T-helper 2 cell treated with Interferon-gamma antibody and Interleukin-4, amounts not matched to agents 100 ng/mL and 5 ng/mL, for 36 hours (primary cell): Measurements from ENCODE around the gene NAA15. TPM values are rescaled to one million over a fixed set of nuclear protein-coding genes. Genes with fewer than 3 reads are reported as not detected.
"Not testable (repeated sequence)": the region's sequence is repeated elsewhere in the genome, so short reads cannot be mapped to it uniquely, and the experiment has no call there.

Experiments used
- intact Hi-C: fragments of 100-400 bp; cut with micrococcal nuclease; formaldehyde crosslinking; loops from one replicate; pipeline ENCODE4 v1.15.1; 2023
- total RNA-seq: library from RNA; stranded (reverse); gene quantifications from 2 replicates; pipeline ENCODE4 v1.2.3, GENCODE V29; 2022

The NAA15 gene
- total RNA-seq, 1 donor from 2014 or later = 71.4 TPM

DNA sequence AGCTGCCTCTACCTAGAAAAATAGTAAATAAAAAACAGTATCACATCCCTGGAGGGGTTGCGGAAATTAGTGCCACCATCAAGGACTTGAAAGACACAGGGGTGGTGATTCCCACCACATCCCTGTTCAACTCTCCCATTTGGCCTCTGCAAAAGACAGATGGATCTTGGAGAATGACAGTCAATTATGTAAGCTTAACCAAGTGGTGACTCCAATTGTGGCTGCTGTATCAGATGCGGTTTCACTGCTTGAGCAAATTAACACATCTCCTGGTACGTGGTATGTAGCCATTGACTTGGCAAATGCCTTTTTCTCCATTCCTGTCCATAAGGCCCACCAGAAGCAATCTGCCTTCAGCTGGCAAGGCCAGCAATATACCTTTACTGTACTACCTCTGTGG lies 143.6 kb downstream of the NAA15 start:
- intact Hi-C loops = not testable (repeated sequence)

DNA sequence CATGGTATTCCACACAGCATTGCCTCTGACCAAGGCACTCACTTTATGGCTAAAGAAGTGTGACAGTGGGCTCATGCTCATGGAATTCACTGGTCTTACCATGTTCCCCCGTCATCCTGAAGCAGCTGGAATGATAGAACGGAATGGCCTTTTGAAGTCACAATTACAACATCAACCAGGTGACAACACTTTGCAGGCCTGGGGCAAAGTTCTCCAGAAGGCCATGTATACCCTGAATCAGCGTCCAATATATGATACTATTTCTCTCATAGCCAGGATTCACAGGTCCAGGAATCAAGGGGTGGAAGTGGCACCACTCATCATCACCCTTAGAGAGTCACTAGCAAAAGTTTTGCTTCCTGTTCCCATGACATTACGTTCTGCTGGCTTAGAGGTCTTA lies 145.8 kb downstream of the NAA15 start:
- intact Hi-C loops = not testable (repeated sequence)

DNA sequence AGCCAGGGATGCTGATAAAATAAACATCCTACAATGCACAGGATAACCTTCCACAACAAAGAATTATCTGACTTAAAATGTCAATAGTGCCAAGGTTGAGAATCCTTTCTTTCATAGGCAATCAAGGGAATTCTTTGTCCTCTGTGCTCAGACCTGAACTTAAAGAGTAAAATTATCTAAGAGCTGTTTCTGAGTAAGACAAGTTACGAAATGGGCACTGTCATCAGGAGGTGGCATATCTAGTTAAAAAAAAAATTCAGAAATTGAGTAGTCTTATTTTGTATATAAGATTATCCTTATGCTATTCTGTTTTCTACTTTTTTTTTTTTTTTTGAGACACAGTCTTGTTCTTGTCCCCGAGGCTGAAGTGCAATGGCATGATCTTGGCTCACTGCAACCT lies 149.3 kb downstream of the NAA15 start:
- intact Hi-C loops = loop anchor here (5.0 kb wide), 3 partner anchors 217 to 1208 kb away; partner anchors contain the start of genes MGST2, SCOC and SLC7A11

DNA sequence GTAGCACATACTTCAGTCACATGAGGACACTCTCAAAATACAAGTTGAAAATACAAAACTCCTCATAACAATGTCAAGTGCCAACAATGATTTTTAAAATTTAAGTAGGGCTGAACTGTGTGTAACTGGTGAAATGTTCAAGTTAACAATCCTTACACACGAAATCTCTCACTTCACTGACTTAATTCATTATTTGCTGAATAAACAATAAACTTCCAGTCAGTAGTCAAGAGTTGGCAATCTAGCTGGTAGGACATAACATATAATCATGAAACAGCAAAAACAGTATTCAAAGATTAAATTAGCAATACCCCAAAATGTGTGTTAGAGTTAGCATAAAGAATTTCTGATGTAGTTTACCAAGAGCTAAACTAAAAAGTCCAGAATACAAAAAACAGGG lies 150.7 kb downstream of the NAA15 start:
- intact Hi-C loops = loop anchor here (2.0 to 5.0 kb wide), 4 partner anchors 79 to 1210 kb away; partner anchors contain the start of genes MGST2, SCOC and SLC7A11

DNA sequence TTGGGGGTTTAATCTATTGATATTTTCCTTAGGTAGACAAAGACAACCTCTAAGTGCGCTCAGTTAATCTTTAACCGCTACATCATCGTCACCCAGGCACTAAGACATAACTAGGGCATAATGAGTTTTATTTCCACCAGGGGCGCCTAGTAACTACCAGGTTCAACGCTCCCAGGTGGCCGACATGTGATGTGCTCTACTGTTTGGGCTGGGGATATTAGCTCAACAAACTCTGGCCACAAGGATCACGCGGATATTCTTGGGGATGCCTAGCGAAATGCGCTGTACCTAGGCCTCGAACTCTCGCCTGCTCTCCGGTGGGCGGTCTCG lies 151.7 kb downstream of the NAA15 start:
- intact Hi-C loops = loop anchor here (1.0 to 5.0 kb wide), 11 partner anchors 17 to 1211 kb away; partner anchors contain the start of genes ELF2, MGST2, NAA15 and NOCT

DNA sequence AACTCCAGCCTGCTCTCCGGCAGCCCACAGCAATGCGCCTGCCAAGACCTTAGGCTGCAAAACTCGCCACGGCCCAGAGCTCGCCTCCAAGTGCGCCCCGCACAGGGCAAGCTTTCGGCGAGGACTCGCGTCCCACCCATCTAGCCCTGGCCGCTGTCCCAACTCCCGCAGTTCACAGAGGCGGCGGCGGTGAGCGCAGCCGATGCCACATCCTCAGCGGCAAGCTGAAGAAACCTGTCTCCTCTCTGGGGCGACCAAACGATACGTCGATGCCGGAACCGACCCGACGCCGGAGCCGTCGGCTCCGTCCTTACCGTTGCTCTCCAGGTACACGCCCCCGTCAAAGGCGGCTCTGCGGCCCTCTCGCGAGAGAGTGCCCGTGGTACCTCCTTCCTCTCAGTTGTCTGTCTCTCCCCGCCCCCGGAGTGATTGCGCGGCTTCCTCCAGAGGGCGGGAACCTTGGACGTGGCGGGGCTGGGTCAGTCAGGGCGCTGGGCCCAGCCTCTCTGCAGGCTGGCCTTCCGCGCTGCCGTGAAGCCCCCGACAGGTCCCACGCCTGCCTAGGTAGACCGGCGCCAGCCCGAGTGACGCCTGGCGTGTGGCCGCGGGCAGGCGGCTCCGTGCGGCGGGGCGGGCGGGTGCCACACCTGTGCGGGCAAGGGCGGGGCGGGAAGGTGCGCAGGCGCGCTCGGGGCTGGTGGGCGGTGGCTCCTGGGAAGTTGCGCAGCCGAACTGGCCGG lies 152.2 kb downstream of the NAA15 start:
- intact Hi-C loops = loop anchor here (1.0 to 5.0 kb wide), 12 partner anchors 17 to 1211 kb away; partner anchors contain the start of genes ELF2, MGST2, NAA15 and NOCT

DNA sequence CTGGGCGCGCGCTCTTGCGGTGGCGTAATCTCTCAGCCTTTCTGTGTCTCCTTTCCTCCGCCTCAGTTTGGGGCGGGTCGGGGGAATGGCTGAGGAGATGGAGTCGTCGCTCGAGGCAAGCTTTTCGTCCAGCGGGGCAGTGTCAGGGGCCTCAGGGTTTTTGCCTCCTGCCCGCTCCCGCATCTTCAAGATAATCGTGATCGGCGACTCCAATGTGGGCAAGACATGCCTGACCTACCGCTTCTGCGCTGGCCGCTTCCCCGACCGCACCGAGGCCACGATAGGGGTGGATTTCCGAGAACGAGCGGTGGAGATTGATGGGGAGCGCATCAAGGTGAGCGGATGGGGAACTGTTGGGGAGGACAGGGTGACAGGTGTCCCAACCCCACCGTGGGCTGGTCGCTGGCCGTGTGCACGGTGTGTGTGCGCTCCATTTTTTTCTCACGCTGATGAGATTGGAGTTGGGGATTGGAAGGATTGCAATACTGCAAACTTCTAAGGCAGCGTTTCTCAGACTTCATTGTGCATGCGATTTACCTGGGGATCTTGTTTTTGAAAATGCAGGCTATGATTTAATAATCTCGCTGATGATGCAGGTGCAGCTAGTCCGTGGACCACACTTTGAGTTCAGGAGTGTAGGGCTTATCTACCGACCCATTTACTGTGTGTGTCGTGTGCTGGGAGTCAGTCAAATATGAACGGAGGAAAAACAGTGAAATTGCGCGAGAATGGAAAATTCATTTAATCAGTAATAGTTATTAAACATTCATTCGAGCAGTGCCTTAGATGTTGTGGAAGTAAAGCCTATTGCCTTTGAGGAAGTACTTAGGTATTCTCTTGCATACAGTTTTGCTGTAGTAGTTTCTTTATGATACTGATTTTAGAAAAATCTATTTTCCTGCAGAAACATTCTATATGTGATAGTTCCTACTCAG lies 153.1 kb downstream of the NAA15 start, which contains the start of gene RAB33B:
TSS of gene RAB33B (plus strand) at position 11 of the 935 bp plus-strand sequence. CDS start at position 86, 75 bp downstream.
- intact Hi-C loops = loop anchor here (1.0 to 5.0 kb wide), 4 partner anchors 213 to 1212 kb away; partner anchors contain the start of genes MGST2, SCOC and SLC7A11

DNA sequence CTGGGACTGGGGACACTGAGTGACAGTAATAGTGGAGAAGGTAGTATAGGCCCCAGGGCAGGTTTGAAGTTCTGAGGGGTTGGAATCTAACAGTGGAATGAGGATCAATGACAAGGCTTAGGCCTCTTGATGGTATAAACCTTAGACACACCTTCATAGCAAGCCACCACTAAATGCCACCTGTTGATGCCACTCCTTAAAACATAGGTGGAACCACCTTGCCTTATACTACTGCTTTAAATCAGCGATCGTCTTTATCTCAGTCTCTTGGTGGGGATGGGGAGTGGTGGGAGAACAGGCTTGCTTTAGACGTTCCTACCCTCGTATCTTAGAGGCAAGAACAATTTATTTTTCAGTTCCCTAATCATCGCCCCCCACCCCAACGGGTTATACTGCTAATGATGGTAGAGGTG lies 153.8 kb downstream of the NAA15 start:
- intact Hi-C loops = no loop called here

DNA sequence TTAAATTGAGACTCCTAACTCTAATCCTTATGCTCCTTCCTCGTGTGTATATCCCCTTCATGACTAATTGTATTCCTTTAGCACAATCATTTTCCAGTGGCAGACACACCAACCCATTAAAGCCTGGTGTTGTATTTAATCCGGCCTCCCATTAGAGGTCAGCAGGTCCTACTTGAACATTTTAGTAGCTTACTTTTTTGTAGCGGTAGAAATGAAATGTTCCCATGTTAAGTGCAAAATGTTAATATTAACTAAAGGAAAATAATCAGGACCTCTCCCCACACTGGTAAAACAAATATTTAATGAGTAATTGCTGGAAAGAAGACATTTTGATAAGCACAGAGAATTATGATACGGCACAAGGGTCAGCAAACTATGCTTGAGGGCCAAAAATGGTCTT lies 156.0 kb downstream of the NAA15 start:
- intact Hi-C loops = no loop called here

DNA sequence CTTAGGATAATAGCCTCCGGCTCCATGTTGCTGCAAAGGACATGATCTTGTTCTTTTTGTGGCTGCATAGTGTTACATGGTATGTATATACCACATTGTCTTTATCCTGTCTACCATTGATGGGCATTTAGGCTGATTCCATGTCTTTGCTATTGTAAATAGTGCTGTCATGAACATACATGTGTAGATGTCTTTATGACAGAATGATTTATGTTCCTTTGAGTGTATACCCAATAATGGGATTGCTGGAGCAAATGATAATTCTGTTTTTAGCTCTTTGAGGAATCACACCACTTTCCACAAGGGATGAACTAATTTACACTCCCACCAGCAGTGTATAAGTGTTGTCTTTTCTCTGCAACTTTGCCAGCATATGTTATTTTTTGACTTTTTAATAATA lies 157.2 kb downstream of the NAA15 start:
- intact Hi-C loops = no loop called here

DNA sequence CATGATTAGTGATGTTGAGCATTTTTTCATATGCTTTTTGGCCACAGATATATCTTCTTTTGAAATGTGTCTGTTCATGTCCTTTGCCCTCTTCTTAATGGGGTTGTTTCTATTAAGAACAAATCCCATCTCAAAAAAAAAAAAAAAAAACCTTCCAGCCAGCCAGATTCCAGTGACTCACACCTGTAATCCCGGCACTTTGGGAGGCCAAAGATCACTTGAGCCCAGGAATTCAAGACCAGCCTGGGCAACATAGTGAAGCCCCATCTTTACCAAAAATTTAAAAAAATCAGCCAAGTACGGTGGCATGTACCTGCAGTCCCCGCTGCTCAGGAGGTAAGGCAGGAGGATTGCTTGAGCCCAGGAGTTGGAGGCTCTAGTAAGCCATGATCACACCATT lies 157.7 kb downstream of the NAA15 start:
- intact Hi-C loops = no loop called here

DNA sequence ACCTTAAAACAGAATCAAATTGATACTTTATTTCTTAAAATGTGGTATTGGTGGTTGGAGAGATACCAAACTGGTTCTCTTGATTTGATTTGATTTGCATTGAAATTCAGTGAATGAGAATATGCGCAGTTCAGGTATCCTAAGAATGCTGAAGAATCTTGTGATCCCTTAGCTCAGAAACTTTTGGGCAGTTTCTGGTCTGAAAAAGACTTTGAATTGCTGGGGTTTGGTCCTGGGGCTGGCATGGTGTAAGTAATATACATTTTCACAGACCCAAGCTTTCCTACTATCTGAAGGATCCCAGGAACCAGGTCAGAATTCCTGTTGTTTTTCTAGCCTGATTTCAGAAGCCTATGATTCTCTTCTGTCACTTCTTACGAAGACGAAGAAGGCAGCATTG lies 159.3 kb downstream of the NAA15 start:
- intact Hi-C loops = no loop called here

DNA sequence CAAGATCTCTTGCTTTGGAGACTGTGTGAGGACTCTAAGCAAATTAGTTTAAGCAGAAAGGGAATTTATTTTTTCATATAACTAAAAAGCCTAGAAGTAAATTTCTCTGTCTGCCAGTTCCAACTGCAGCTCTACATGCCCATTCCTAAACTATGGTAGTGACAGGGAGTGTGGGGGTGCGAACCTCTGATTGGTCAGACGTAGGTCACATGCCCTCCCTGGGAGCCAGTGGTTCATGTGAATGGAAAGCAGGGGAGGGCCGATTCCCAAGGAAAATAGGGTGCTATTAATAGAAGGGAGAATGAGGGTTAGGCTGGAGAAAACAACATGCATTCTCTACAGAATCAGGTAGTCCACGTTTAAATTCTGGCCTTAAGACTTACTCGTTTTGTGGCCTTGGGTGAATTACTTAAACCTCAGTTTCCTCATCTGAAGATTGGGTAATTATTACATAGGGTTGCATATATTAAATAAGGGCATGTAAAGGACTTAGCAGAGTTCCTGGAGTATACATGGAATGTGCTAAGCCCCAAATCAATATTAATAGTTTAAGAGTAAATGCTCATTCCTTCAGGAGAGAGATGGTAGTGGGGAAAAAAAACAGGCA lies 159.8 kb downstream of the NAA15 start:
- intact Hi-C loops = no loop called here

DNA sequence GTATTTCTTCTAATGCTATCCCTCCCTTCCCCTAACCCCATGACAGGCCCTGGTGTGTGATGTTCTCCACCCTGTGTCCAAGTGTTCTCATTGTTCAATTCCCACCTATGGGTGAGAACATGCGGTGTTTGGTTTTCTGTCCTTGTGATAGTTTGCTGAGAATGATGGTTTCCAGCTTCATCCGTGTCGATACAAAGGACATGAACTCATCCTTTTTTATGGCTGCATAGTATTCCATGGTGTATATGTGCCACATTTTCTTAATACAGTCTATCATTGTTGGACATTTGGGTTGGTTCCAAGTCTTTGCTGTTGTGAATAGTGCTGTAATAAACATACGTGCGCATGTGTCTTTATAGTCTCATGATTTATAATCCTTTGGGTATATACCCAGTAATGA lies 163.2 kb downstream of the NAA15 start:
- intact Hi-C loops = not testable (repeated sequence)

DNA sequence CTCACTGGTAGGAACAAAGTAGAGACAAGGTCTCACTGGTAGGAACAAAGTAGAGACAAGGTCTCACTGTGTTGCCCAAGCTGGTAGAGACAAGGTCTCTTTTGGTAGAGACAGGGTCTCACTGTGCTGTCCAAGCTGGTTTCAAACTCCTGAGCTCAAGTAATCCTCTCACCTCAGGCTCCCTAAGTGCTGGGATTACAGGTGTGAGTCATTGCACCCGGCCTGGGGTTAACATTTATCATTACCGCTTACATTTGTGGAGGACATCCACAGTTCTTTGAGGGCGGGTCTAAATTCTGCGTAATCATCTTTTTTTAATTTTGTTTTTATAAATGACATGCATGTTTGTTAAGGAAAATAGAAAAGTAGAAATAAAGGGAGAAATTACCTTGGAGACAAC lies 164.6 kb downstream of the NAA15 start:
- intact Hi-C loops = no loop called here

DNA sequence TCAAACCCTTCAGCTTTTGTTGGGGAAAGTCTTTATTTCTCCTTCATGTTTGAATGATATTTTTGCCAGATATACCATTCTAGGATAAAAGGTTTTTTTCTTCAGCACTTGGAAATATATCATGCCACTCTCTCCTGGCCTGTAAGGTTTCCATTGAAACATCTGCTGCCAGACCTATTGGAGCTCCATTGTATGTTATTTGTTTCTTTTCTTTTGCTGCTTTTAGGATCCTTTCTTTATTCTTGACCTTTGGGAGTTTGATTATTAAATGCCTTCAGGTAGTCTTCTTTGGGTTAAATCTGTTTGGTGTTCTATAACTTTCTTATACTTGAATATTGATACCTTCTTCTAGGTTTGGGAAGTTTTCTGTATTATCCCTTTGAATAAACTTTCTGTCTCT lies 167.5 kb downstream of the NAA15 start:
- intact Hi-C loops = not testable (repeated sequence)

DNA sequence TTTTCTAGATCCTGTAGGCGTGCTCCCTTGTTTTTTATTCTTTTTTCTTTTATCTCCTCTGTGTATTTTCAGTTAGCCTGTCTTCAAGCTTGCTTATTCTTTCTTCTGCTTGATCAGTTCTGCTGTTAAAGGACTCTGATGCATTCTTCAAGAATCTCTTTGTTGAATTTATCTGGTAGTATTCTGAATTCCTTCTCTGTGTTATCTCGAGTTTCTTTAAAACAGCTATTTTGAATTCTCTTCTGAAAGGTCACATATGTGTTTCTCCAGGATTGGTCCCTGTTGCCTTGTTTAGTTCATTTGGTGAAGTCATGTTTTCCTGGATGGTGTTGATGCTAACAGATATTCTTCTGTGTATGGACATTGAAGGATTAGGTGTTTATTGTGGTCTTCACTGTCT lies 167.9 kb downstream of the NAA15 start:
- intact Hi-C loops = no loop called here
